ENCODE measurements around the gene RMI2.
A peak's percentile ranks its signal among the peaks of the same experiment; 100 is the strongest.
"Not testable (repeated sequence)": the region's sequence is repeated elsewhere in the genome, so short reads cannot be mapped to it uniquely, and the experiment has no call there.

The RMI2 gene

GRCh38 chr16:11345040-11345862, at the start of gene RMI2:
Gene RMI2 (plus strand): TSS chr16:11345459. CDS start chr16:11345472, 13 bp downstream.
- H3K27ac Mint-ChIP-seq, result peak within 1 kb of the TSS; percentile 65
- ATAC-seq, result peak; percentile 99
- peaks cover 9% of the 10 kb centered on the region for H3K36me3 Mint-ChIP-seq
- H3K9me3 Mint-ChIP-seq, result no peaks in the 10 kb centered on the region
- peak within 1 kb of the TSS; percentile 87 for H3K4me3 Mint-ChIP-seq
- peaks cover 43% of the 10 kb centered on the region for H3K4me1 Mint-ChIP-seq
- H3K27me3 Mint-ChIP-seq, result no peaks in the 10 kb centered on the region

- Mint-ChIP-seq H3K9me3 (no peaks in the 10 kb centered on the region), H3K27me3 (no peaks in the 10 kb centered on the region), H3K4me1 (peaks cover 65% of the 10 kb centered on the region), H3K4me3 (no peak overlapping the region), H3K27ac (no peak overlapping the region), H3K36me3 (no peaks in the 10 kb centered on the region)
- no peak for ATAC-seq
These were observed 49.6 kb upstream of the RMI2 start for GRCh38 chr16:11295672-11296071.

GRCh38 chr16:11296351-11296705, 48.9 kb upstream of the RMI2 start:
- no peak for ATAC-seq
- H3K4me1 Mint-ChIP-seq, result peaks cover 65% of the 10 kb centered on the region
- no peaks in the 10 kb centered on the region for H3K27me3 Mint-ChIP-seq
- no peaks in the 10 kb centered on the region for H3K9me3 Mint-ChIP-seq
- no peak overlapping the region for H3K4me3 Mint-ChIP-seq
- H3K36me3 Mint-ChIP-seq, result no peaks in the 10 kb centered on the region
- peak overlapping the region; percentile 88 for H3K27ac Mint-ChIP-seq

- peaks cover 65% of the 10 kb centered on the region for H3K4me1 Mint-ChIP-seq
- H3K36me3 Mint-ChIP-seq, result no peaks in the 10 kb centered on the region
- peak overlapping the region; percentile 88 for H3K27ac Mint-ChIP-seq
- H3K27me3 Mint-ChIP-seq, result no peaks in the 10 kb centered on the region
- no peaks in the 10 kb centered on the region for H3K9me3 Mint-ChIP-seq
- peak; percentile 13 for ATAC-seq
- peak overlapping the region; percentile 49 for H3K4me3 Mint-ChIP-seq
These were observed 48.4 kb upstream of the RMI2 start for GRCh38 chr16:11296706-11297491.

GRCh38 chr16:11297492-11298142, 47.6 kb upstream of the RMI2 start:
- peaks cover 64% of the 10 kb centered on the region for H3K4me1 Mint-ChIP-seq
- H3K4me3 Mint-ChIP-seq, result peak overlapping the region; percentile 49
- peak overlapping the region; percentile 88 for H3K27ac Mint-ChIP-seq
- no peaks in the 10 kb centered on the region for H3K9me3 Mint-ChIP-seq
- peak; percentile 98 for ATAC-seq
- H3K36me3 Mint-ChIP-seq, result no peaks in the 10 kb centered on the region
- no peaks in the 10 kb centered on the region for H3K27me3 Mint-ChIP-seq

- Mint-ChIP-seq H3K27ac (peak overlapping the region; percentile 88), H3K4me3 (peak overlapping the region; percentile 49), H3K4me1 (peaks cover 62% of the 10 kb centered on the region), H3K27me3 (no peaks in the 10 kb centered on the region), H3K36me3 (no peaks in the 10 kb centered on the region), H3K9me3 (no peaks in the 10 kb centered on the region)
- no peak for ATAC-seq
These were observed 46.9 kb upstream of the RMI2 start for GRCh38 chr16:11298143-11298900.

GRCh38 chr16:11298950-11299547, 46.2 kb upstream of the RMI2 start:
- not testable (repeated sequence) for H3K36me3 Mint-ChIP-seq, H3K27me3 Mint-ChIP-seq, H3K9me3 Mint-ChIP-seq
- peaks cover 54% of the 10 kb centered on the region for H3K4me1 Mint-ChIP-seq
- ATAC-seq, result peak; percentile 27
- H3K27ac Mint-ChIP-seq, result peak overlapping the region; percentile 88
- H3K4me3 Mint-ChIP-seq, result peak overlapping the region; percentile 10

- no peak overlapping the region for H3K4me3 Mint-ChIP-seq
- ATAC-seq, result no peak
- H3K27ac Mint-ChIP-seq, result peak overlapping the region; percentile 62
- H3K4me1 Mint-ChIP-seq, result peaks cover 46% of the 10 kb centered on the region
- no peaks in the 10 kb centered on the region for H3K36me3 Mint-ChIP-seq
- H3K9me3 Mint-ChIP-seq, result no peaks in the 10 kb centered on the region
- no peaks in the 10 kb centered on the region for H3K27me3 Mint-ChIP-seq
These were observed 45.2 kb upstream of the RMI2 start for GRCh38 chr16:11299865-11300559.

GRCh38 chr16:11300560-11300892, 44.7 kb upstream of the RMI2 start:
- no peaks in the 10 kb centered on the region for H3K9me3 Mint-ChIP-seq
- ATAC-seq, result no peak
- no peak overlapping the region for H3K4me3 Mint-ChIP-seq
- peak overlapping the region; percentile 62 for H3K27ac Mint-ChIP-seq
- H3K27me3 Mint-ChIP-seq, result no peaks in the 10 kb centered on the region
- peaks cover 42% of the 10 kb centered on the region for H3K4me1 Mint-ChIP-seq
- H3K36me3 Mint-ChIP-seq, result no peaks in the 10 kb centered on the region

- Mint-ChIP-seq H3K27me3 (no peaks in the 10 kb centered on the region), H3K9me3 (no peaks in the 10 kb centered on the region), H3K4me3 (no peak overlapping the region), H3K36me3 (no peaks in the 10 kb centered on the region), H3K27ac (peak overlapping the region; percentile 62), H3K4me1 (peaks cover 44% of the 10 kb centered on the region)
- no peak for ATAC-seq
These were observed 43.4 kb upstream of the RMI2 start for GRCh38 chr16:11301645-11302501.

GRCh38 chr16:11302977-11303376, 42.3 kb upstream of the RMI2 start:
- H3K4me3 Mint-ChIP-seq, result no peak overlapping the region

GRCh38 chr16:11303405-11304138, 41.7 kb upstream of the RMI2 start:
- no peak overlapping the region for H3K4me3 Mint-ChIP-seq
- H3K27me3 Mint-ChIP-seq, result no peaks in the 10 kb centered on the region
- H3K27ac Mint-ChIP-seq, result no peak overlapping the region
- peaks cover 42% of the 10 kb centered on the region for H3K4me1 Mint-ChIP-seq
- no peaks in the 10 kb centered on the region for H3K36me3 Mint-ChIP-seq
- peaks cover 3% of the 10 kb centered on the region for H3K9me3 Mint-ChIP-seq
- no peak for ATAC-seq

More at GRCh38 chr16:11302977-11303376, 42.3 kb upstream of the RMI2 start:
- Mint-ChIP-seq H3K36me3 (no peaks in the 10 kb centered on the region), H3K27ac (no peak overlapping the region), H3K27me3 (no peaks in the 10 kb centered on the region), H3K9me3 (peaks cover 3% of the 10 kb centered on the region), H3K4me1 (peaks cover 42% of the 10 kb centered on the region)
- no peak for ATAC-seq

- H3K9me3 Mint-ChIP-seq, result peaks cover 3% of the 10 kb centered on the region
- peaks cover 51% of the 10 kb centered on the region for H3K4me1 Mint-ChIP-seq
- H3K4me3 Mint-ChIP-seq, result no peak overlapping the region
- peak overlapping the region; percentile 81 for H3K27ac Mint-ChIP-seq
- no peak for ATAC-seq
- no peaks in the 10 kb centered on the region for H3K27me3 Mint-ChIP-seq
- H3K36me3 Mint-ChIP-seq, result no peaks in the 10 kb centered on the region
These were observed 38.9 kb upstream of the RMI2 start for GRCh38 chr16:11306381-11306780.
